T47D (cell line): Measurements from ENCODE around the gene MZF1.
A peak's percentile ranks its signal among the peaks of the same experiment; 100 is the strongest.
"Not testable (repeated sequence)": the region's sequence is repeated elsewhere in the genome, so short reads cannot be mapped to it uniquely, and the experiment has no call there.

Experiments used
- DNase-seq, 2 experiments: peaks; one replicate each; pipeline versions ENCODE4 v3.0.0 to v3.0.0-alpha.2; 2011 to 2012; ENCODE audit warnings: low read depth in 1 of 2, low spot score in 1 of 2
- JUND ChIP-seq: IDR thresholded peaks from 2 replicates; pipeline ENCODE4 v1.6.1; 2012; ENCODE audit warnings: low read depth
- in situ Hi-C: cut with HindIII; loops from 2 replicates; pipeline ENCODE4 v1.10.0; 2016; ENCODE audit warnings: low sequenced_read_pairs, low pct_unique_long_range_greater_than_20kb

MZF1 gene

GRCh38 chr19:58572818-58573657, at the start of gene MZF1:
Gene MZF1 (minus strand): TSS chr19:58573335. CDS start chr19:58571389, 1,946 bp downstream.
- no peak for TF ChIP-seq JUND
- peak; percentile 88 to 99 for DNase-seq
- in situ Hi-C loops = no loop called here

DNA sequence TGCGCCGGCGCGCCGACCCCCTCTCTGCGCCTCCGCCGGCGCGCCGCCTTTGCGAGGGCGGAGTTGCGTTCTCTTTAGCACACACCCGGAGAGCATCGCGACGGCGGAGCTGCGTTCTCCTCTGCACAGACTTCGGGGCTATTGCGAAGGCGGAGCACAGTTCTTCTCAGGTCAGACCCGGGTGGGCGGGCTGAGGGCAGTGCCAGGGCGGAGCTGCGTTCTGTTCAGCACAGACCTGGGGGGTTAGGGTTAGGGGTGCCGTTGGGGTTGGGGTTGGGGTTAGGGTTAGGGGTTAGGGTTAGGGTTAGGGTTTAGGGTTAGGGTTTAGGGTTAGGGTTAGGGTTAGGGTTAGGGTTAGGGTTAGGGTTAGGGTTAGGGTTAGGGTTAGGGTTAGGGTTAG, 34.1 kb upstream of the MZF1 start:
- in situ Hi-C loops, DNase-seq: not testable (repeated sequence)

- DNase-seq, in situ Hi-C loops: not testable (repeated sequence)
Observed at GRCh38 chr19:58606251-58606896, 33.2 kb upstream of the MZF1 start.

- in situ Hi-C loops = no loop called here
- TF ChIP-seq JUND = no peak
- DNase-seq = no peak
Observed at GRCh38 chr19:58586133-58586765, 13.1 kb upstream of the MZF1 start.

DNA sequence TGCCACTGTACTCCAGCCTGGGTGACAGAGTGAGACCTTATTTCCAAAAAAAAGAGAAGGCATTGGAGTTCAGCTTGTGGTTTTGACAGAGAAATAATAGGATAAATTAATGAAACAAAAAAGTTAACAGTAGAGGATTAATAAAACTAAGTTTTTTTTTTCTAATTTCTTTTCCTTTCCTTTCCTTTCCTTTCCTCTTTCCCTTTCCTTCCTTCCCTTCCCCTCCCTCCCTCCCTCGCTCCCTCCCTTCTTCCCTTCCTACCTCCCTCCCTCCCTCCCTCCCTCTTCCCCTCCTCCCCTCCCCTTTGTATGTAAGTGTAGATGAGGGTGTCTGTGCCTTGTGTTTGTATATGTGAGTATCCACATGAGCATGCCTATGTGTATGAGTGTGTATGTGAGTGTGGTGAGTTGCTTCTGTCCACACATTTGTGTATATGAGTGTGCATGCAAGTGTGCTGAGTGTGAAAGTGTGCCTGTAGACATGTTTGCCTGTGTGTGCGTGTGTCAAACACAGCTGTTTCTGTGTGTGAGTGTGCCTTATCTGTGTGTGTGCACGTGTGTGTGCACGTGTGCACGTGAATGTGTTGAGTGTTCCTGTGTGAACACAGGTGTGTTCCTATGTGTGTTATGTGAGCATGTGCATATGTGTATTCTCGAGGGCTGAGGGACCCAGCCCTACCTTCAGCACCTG, 12.5 kb upstream of the MZF1 start:
- TF ChIP-seq JUND = no peak
- in situ Hi-C loops = no loop called here
- DNase-seq = no peak

GRCh38 chr19:58584498-58585441, 11.6 kb upstream of the MZF1 start:
- in situ Hi-C loops = no loop called here
- no peak for DNase-seq
- TF ChIP-seq JUND = no peak

DNA sequence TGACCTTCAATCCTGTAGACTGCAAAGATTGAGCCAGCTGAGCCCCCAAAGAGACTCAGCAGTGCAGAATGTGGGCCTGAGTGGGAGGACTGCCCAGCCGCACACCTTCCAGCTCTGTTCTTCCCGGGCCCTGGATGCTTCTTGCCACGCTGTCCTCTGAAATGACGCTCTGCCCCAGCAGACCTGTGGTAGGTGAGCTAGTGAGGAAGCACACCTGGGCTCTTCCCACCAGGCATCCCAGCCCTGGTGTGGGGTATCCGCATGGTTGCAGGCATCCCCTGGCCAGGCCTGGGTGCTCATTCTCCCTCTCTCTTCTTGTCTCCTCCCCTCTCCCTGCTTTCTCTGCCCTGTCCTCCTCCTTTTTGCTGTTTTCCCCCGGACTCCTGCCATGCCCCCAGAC, 9.8 kb upstream of the MZF1 start:
- no peak for TF ChIP-seq JUND
- DNase-seq = no peak
- in situ Hi-C loops = no loop called here

DNA sequence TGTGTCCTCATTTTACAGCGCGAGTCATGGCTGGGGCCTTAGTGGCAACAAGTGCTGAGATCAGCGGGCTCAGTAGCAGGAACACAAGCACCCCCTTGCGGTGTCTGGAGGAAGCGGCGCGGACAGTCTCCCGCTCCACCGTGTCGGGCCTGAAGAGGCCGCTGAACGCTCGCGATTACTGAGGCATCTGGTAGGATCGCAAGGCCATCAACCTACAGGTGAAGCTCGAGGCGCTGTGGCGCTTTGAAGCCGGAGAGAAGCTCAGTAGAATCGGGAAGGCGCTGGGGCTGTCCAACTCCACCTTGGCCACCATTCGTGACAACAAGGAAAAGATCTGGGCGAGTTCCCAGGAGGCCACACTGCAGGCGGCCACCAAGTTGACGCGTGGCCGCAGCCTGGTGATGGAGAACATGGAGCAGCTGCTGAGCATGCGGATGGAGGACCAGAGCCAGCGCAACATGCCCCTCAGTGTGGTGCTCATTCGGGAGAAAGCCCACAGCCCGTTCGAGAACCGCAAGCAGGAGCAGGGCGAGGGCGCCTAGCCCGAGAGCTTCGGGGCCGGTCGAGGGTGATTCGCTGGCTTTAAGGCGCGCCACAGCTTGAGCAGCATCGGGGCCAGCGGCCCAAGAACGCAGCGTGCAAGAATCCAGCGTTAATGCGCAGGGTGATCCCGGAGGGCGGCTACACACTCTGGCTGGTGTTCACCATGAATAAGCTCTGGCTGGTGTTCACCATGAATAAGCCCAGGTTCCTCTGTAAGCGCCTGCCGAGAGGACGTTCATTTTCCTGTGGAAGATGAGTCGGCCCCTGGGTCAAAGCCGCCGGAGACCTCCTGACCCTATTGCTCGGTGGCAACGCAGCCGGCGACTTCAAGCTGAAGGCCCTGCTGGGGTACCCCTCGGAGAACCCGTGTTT, 8.3 kb upstream of the MZF1 start:
- no peak for DNase-seq
- TF ChIP-seq JUND = no peak
- in situ Hi-C loops = no loop called here

DNA sequence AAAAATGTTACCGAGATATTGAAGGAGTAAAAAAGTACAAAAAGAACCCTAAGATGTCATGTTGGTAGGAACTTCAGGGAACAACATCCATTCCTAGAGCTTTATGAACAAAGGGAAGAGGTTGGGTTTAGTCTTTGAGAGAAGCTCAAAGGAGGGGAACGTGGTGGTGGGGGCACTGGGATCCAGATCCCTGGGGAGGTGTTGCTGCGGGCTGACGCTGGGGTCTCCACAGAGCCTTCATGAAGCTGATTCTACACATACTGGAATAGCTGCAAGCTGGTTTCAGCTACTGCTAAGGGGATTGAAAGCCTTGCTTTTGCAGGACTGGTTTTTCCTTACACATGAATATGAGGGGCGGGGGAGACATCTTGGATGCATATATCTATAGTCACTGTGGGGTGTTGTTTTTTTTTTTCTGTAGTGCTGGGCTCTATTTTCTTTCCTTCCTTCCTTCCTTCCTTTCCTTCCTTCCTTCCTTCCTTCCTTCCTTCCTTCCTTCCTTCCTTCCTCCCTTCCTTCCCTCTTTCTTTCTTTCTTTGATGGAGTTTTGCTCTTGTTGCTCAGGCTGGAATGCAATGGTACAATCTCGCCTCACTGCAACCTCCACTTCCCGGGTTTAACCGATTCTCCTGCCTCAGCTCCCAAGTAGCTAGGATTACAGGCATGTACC, 6.5 kb upstream of the MZF1 start:
- no peak for DNase-seq
- TF ChIP-seq JUND = no peak
- in situ Hi-C loops = no loop called here
